Naive thymus-derived CD4-positive, alpha-beta T cell (primary cell): ENCODE data around the gene SC5D. TPM values are rescaled to one million over a fixed set of nuclear protein-coding genes. Genes with fewer than 3 reads are reported as not detected.

ENCODE experiments used
- ATAC-seq: fragments of 150-1000 bp; cut with Tn5 transposase; 2 replicates; pipeline ENCODE4 v1.10.0; 2021; ENCODE audit warnings: mild to moderate bottlenecking, moderate library complexity
- CTCF ChIA-PET: fragments of 350-600 bp; sonication (Branson Sonifier 250); formaldehyde crosslinking; loops from one replicate; lab custom pipeline; 2021; ENCODE audit warnings: antibody characterized with exemption; lab: Charles Lee
- POLR2A ChIA-PET: fragments of 350-600 bp; sonication (Branson Sonifier 250); formaldehyde crosslinking; loops from one replicate; lab custom pipeline; 2021; ENCODE audit warnings: antibody characterized with exemption, inconsistent platforms; lab: Charles Lee
- DNase-seq, 9 donors: peaks; one replicate each; pipeline versions ENCODE4 v3.0.0 to v3.0.0-alpha.2; 2020 to 2022; ENCODE audit warnings: mixed read lengths in 1 of 9
- H3K27ac ChIP-seq: one replicate; pipeline ENCODE4 v1.7.0; 2013; ENCODE audit warnings: mild to moderate bottlenecking, low read depth, low read length, moderate library complexity
- H3K27me3 ChIP-seq, 2 donors: one replicate each; pipeline ENCODE4 v1.7.0; 2013; ENCODE audit warnings: low read length in 2 of 2, mild to moderate bottlenecking in 2 of 2, moderate library complexity in 2 of 2; ENCODE audit not compliant: control insufficient read depth in 2 of 2, insufficient read depth in 2 of 2
- H3K36me3 ChIP-seq, 3 experiments: 1 replicate in 2 of 3; 2 replicates in 1 of 3; pipeline ENCODE4 v1.7.0; 2013; ENCODE audit warnings: low read length in 3 of 3, mild to moderate bottlenecking in 3 of 3, moderate library complexity in 1 of 3; ENCODE audit not compliant: insufficient read depth in 3 of 3, control insufficient read depth in 2 of 3
- H3K4me1 ChIP-seq, 2 donors: one replicate each; pipeline ENCODE4 v1.7.0; 2013; ENCODE audit warnings: low read length in 2 of 2, mild to moderate bottlenecking in 2 of 2, moderate library complexity in 1 of 2; ENCODE audit not compliant: control insufficient read depth in 2 of 2, insufficient read depth in 2 of 2
- H3K4me3 ChIP-seq: 2 replicates; pipeline ENCODE4 v1.7.0; 2013; ENCODE audit warnings: mild to moderate bottlenecking, low read length
- H3K9me3 ChIP-seq, 3 experiments: 1 replicate in 2 of 3; 2 replicates in 1 of 3; pipeline ENCODE4 v1.7.0; 2013; ENCODE audit warnings: low read length in 3 of 3; ENCODE audit not compliant: control insufficient read depth in 2 of 3
- H3K27ac Mint-ChIP-seq, 9 donors: one replicate each; pipeline ENCODE4 v1.8.0; 2020 to 2022; ENCODE audit warnings: mixed read lengths in 9 of 9, mild to moderate bottlenecking in 8 of 9, moderate library complexity in 5 of 9, inconsistent platforms in 2 of 9
- H3K27me3 Mint-ChIP-seq, 5 donors: one replicate each; pipeline ENCODE4 v1.8.0; 2021 to 2022; ENCODE audit warnings: mixed read lengths in 5 of 5, mild to moderate bottlenecking in 1 of 5
- H3K36me3 Mint-ChIP-seq, 5 donors: one replicate each; pipeline ENCODE4 v1.8.0; 2020 to 2022; ENCODE audit warnings: mixed read lengths in 5 of 5, mild to moderate bottlenecking in 3 of 5, inconsistent platforms in 1 of 5
- H3K4me1 Mint-ChIP-seq, 7 donors: one replicate each; pipeline ENCODE4 v1.8.0; 2020 to 2022; ENCODE audit warnings: mixed read lengths in 7 of 7, mild to moderate bottlenecking in 3 of 7, inconsistent platforms in 1 of 7
- H3K4me3 Mint-ChIP-seq, 10 donors: one replicate each; pipeline ENCODE4 v1.8.0; 2020 to 2022; ENCODE audit warnings: mild to moderate bottlenecking in 10 of 10, mixed read lengths in 10 of 10, moderate library complexity in 6 of 10, inconsistent platforms in 2 of 10
- H3K9me3 Mint-ChIP-seq, 11 donors: one replicate each; pipeline ENCODE4 v1.8.0; 2020 to 2022; ENCODE audit warnings: mixed read lengths in 11 of 11, mild to moderate bottlenecking in 4 of 11, inconsistent platforms in 1 of 11, moderate library complexity in 1 of 11
- intact Hi-C, 2 donors: fragments of 100-400 bp; cut with micrococcal nuclease; formaldehyde crosslinking; loops; one replicate each; pipeline ENCODE4 v1.15.1; 2023
- polyA plus RNA-seq, 2 donors: library from polyadenylated mRNA; unstranded; fragments of 300-500 nt; fragmentation: Illumina TruSeq; gene quantifications; one replicate each; pipeline ENCODE4 v1.2.3, GENCODE V29; 2021
- total RNA-seq, 6 experiments: library from RNA in 5 of 6; stranded (reverse) in 5 of 6; gene quantifications; 1 replicate in 5 of 6; 2 replicates in 1 of 6; pipeline ENCODE4 v1.2.3 and lab custom pipeline; 2021 to 2026

The SC5D gene
- total and polyA plus RNA-seq, 7 experiments from 2014 or later = 7.9 to 48.7 (median 21.8) TPM

- no peak for DNase-seq
- H3K27me3 ChIP-seq = no peaks in the 10 kb centered on the region
- no peak overlapping the region for H3K4me3 ChIP-seq
- no peak for ATAC-seq
- no peaks in the 10 kb centered on the region for H3K36me3 ChIP-seq
- peaks cover 0 to 8% of the 10 kb centered on the region in 2 donors for H3K4me1 ChIP-seq
- no peaks in the 10 kb centered on the region for H3K9me3 Mint-ChIP-seq
- H3K27ac ChIP-seq = no peak overlapping the region
- H3K9me3 ChIP-seq = no peaks in the 10 kb centered on the region
- H3K4me1 Mint-ChIP-seq = peaks cover 9 to 56% (median 19%) of the 10 kb centered on the region in 7 donors
- no peak overlapping the region for H3K27ac Mint-ChIP-seq
- H3K27me3 Mint-ChIP-seq = peaks cover 0 to 4% (median 0%) of the 10 kb centered on the region in 5 donors
- intact Hi-C loops = loop anchor here in 1 of 2 donors (5.0 kb wide), 1 partner anchor 36 kb away; no protein-coding TSS in a partner anchor
- ChIA-PET CTCF (interaction anchor here (1.0 kb wide), 1 partner anchor 29 kb away, joined by 3 read pairs; no protein-coding TSS in a partner anchor), POLR2A (interaction anchor here (0.6 to 5.4 kb wide), 5 partner anchors 9 to 114 kb away, joined by 3 to 19 read pairs (median 3); partner anchors contain the start of gene SC5D)
- no peak overlapping the region for H3K4me3 Mint-ChIP-seq
- H3K36me3 Mint-ChIP-seq = peaks cover 0 to 5% (median 0%) of the 10 kb centered on the region in 5 donors
Observed at GRCh38 chr11:121336279-121336937, 43.8 kb downstream of the SC5D start.

GRCh38 chr11:121337078-121337477, 44.5 kb downstream of the SC5D start:
- intact Hi-C loops = loop anchor here in 1 of 2 donors (5.0 kb wide), 1 partner anchor 35 kb away; no protein-coding TSS in a partner anchor
- ChIA-PET CTCF (interaction anchor here (1.0 kb wide), 1 partner anchor 28 kb away, joined by 3 read pairs; no protein-coding TSS in a partner anchor), POLR2A (interaction anchor here (1.2 to 5.4 kb wide), 2 partner anchors 9 to 113 kb away, joined by 3 to 19 read pairs; no protein-coding TSS in a partner anchor)
- H3K27me3 Mint-ChIP-seq = peaks cover 0 to 4% (median 0%) of the 10 kb centered on the region in 5 donors
- Histone ChIP-seq H3K4me3 (no peak overlapping the region), H3K27ac (no peak overlapping the region), H3K4me1 (peaks cover 0 to 8% of the 10 kb centered on the region in 2 donors), H3K9me3 (no peaks in the 10 kb centered on the region), H3K36me3 (no peaks in the 10 kb centered on the region), H3K27me3 (no peaks in the 10 kb centered on the region)
- DNase-seq = no peak
- peak overlapping the region in 1 of 10 donors; percentile 62 for H3K4me3 Mint-ChIP-seq
- peaks cover 0 to 5% (median 0%) of the 10 kb centered on the region in 5 donors for H3K36me3 Mint-ChIP-seq
- ATAC-seq = no peak
- H3K4me1 Mint-ChIP-seq = peaks cover 9 to 59% (median 22%) of the 10 kb centered on the region in 7 donors
- H3K9me3 Mint-ChIP-seq = no peaks in the 10 kb centered on the region
- H3K27ac Mint-ChIP-seq = peak overlapping the region in 2 of 9 donors; percentile 80 to 83

- Mint-ChIP-seq H3K27me3 (peaks cover 0 to 2% (median 0%) of the 10 kb centered on the region in 5 donors), H3K27ac (peak overlapping the region in 2 of 9 donors; percentile 57 to 61), H3K4me3 (no peak overlapping the region), H3K36me3 (peaks cover 0 to 5% (median 0%) of the 10 kb centered on the region in 5 donors), H3K4me1 (peaks cover 9 to 59% (median 22%) of the 10 kb centered on the region in 7 donors), H3K9me3 (no peaks in the 10 kb centered on the region)
- Histone ChIP-seq H3K4me1 (peaks cover 0 to 8% of the 10 kb centered on the region in 2 donors), H3K27me3 (no peaks in the 10 kb centered on the region), H3K36me3 (no peaks in the 10 kb centered on the region), H3K4me3 (no peak overlapping the region), H3K9me3 (no peaks in the 10 kb centered on the region), H3K27ac (no peak overlapping the region)
- POLR2A ChIA-PET = interaction anchor here (5.4 kb wide), 1 partner anchor 113 kb away, joined by 19 read pairs; no protein-coding TSS in a partner anchor
- intact Hi-C loops = loop anchor here in 1 of 2 donors (5.0 kb wide), 1 partner anchor 34 kb away; no protein-coding TSS in a partner anchor
- DNase-seq (no peak), ATAC-seq (no peak)
- CTCF ChIA-PET = interaction anchor here (1.1 kb wide), 1 partner anchor 106 kb away, joined by 3 read pairs; no protein-coding TSS in a partner anchor
Observed at GRCh38 chr11:121337740-121338272, 45.2 kb downstream of the SC5D start.

- H3K4me1 Mint-ChIP-seq = peaks cover 9 to 60% (median 21%) of the 10 kb centered on the region in 7 donors
- peaks cover 0 to 6% (median 0%) of the 10 kb centered on the region in 5 donors for H3K36me3 Mint-ChIP-seq
- no peaks in the 10 kb centered on the region for H3K27me3 ChIP-seq
- H3K9me3 ChIP-seq = no peaks in the 10 kb centered on the region
- ATAC-seq (no peak), DNase-seq (no peak)
- ChIA-PET CTCF (interaction anchor here (1.1 kb wide), 1 partner anchor 105 kb away, joined by 3 read pairs; no protein-coding TSS in a partner anchor), POLR2A (interaction anchor here (0.7 to 0.9 kb wide), 2 partner anchors 79 to 112 kb away, joined by 3 read pairs; no protein-coding TSS in a partner anchor)
- H3K27me3 Mint-ChIP-seq = peaks cover 0 to 2% (median 0%) of the 10 kb centered on the region in 5 donors
- no peak overlapping the region for H3K4me3 Mint-ChIP-seq
- peak overlapping the region in 1 of 9 donors; percentile 4 for H3K27ac Mint-ChIP-seq
- H3K27ac ChIP-seq = no peak overlapping the region
- H3K36me3 ChIP-seq = no peaks in the 10 kb centered on the region
- H3K9me3 Mint-ChIP-seq = no peaks in the 10 kb centered on the region
- intact Hi-C loops = loop anchor here in 1 of 2 donors (5.0 kb wide), 1 partner anchor 34 kb away; no protein-coding TSS in a partner anchor
- peaks cover 0 to 8% of the 10 kb centered on the region in 2 donors for H3K4me1 ChIP-seq
- H3K4me3 ChIP-seq = no peak overlapping the region
Observed at GRCh38 chr11:121338536-121338935, 46.0 kb downstream of the SC5D start.

- peaks cover 0 to 10% (median 0%) of the 10 kb centered on the region in 5 donors for H3K36me3 Mint-ChIP-seq
- no peak for DNase-seq
- CTCF ChIA-PET = no interaction called here
- H3K4me3 Mint-ChIP-seq = no peak overlapping the region
- no peak for ATAC-seq
- peaks cover 0 to under 1% (median 0%) of the 10 kb centered on the region in 5 donors for H3K27me3 Mint-ChIP-seq
- no peaks in the 10 kb centered on the region for H3K27me3 ChIP-seq
- no peaks in the 10 kb centered on the region for H3K9me3 ChIP-seq
- H3K27ac ChIP-seq = no peak overlapping the region
- no peak overlapping the region for H3K4me3 ChIP-seq
- H3K4me1 ChIP-seq = no peaks in the 10 kb centered on the region
- intact Hi-C loops = no loop called here
- peaks cover 0 to 2% (median 0%) of the 10 kb centered on the region in 11 donors for H3K9me3 Mint-ChIP-seq
- POLR2A ChIA-PET = no interaction called here
- H3K36me3 ChIP-seq = no peaks in the 10 kb centered on the region
- no peak overlapping the region for H3K27ac Mint-ChIP-seq
- peaks cover 1 to 61% (median 9%) of the 10 kb centered on the region in 7 donors for H3K4me1 Mint-ChIP-seq
Observed at GRCh38 chr11:121340032-121340580, 47.5 kb downstream of the SC5D start.

GRCh38 chr11:121341609-121342008, 49.0 kb downstream of the SC5D start:
- peaks cover 0 to 50% (median 5%) of the 10 kb centered on the region in 7 donors for H3K4me1 Mint-ChIP-seq
- intact Hi-C loops = no loop called here
- H3K4me3 Mint-ChIP-seq = peak overlapping the region in 1 of 10 donors; percentile 72
- H3K9me3 ChIP-seq = no peaks in the 10 kb centered on the region
- ChIA-PET POLR2A (no interaction called here), CTCF (no interaction called here)
- H3K9me3 Mint-ChIP-seq = peaks cover 0 to 4% (median 0%) of the 10 kb centered on the region in 11 donors
- no peak overlapping the region for H3K4me3 ChIP-seq
- H3K27ac ChIP-seq = no peak overlapping the region
- H3K27ac Mint-ChIP-seq = peak overlapping the region in 1 of 9 donors; percentile 30
- H3K27me3 Mint-ChIP-seq = no peaks in the 10 kb centered on the region
- H3K27me3 ChIP-seq = no peaks in the 10 kb centered on the region
- H3K4me1 ChIP-seq = no peaks in the 10 kb centered on the region
- ATAC-seq (no peak), DNase-seq (no peak)
- H3K36me3 ChIP-seq = no peaks in the 10 kb centered on the region
- peaks cover 0 to 10% (median 0%) of the 10 kb centered on the region in 5 donors for H3K36me3 Mint-ChIP-seq
